ENCODE data around the gene POLR1E. TPM values are rescaled to one million over a fixed set of nuclear protein-coding genes. Genes with fewer than 3 reads are reported as not detected.

The POLR1E gene
- total RNA-seq, 1 experiment from 2014 or later: 60.9 TPM

DNA sequence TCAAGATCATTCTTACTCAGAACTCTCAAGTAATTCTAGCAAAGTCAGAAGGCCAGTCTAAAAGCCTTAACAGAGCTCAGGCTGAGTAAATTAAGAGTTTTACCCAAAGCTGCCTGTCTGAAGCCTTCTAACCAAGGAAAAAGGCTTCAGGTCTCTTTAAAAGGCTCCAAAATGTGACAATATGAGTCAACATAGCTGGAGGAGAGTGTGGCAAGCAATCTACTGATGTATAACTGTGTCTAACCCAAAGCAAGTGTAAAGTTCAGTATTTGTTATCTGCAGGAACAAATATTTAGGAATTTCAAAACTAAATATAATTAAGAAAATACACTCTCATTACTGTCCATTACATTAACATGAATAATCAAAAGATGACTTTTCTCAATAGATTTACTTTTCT lies 31.5 kb upstream of the POLR1E start:
- no peak overlapping the region for H3K27ac ChIP-seq (ENCODE audit: low read depth, low read length)

More for the DNA sequence above, 31.5 kb upstream of the POLR1E start:
- Histone ChIP-seq H3K9ac (ENCODE audit: low read length) (no peak overlapping the region), H3K27me3 (ENCODE audit: insufficient read depth, low read length) (no peaks in the 10 kb centered on the region), H3K4me1 (ENCODE audit: control insufficient read depth in 1 of 2, insufficient read depth in 2 of 2, low read length in 2 of 2) (peaks cover 11 to 42% of the 10 kb centered on the region in 2 experiments), H4K20me1 (ENCODE audit: insufficient read depth) (peaks cover 34% of the 10 kb centered on the region), H3K9me3 (ENCODE audit: control insufficient read depth in 1 of 2, insufficient read depth in 1 of 2, low read depth in 1 of 2, low read length in 2 of 2) (no peaks in the 10 kb centered on the region), H3K9me2 (ENCODE audit: insufficient read depth) (no peaks in the 10 kb centered on the region), H3K4me3 (replicated peaks in 1 of 2; ENCODE audit: low read depth in 1 of 2, low read length in 2 of 2) (no peak overlapping the region), H2AFZ (ENCODE audit: low read depth, low read length, poor library complexity, severe bottlenecking) (no peak overlapping the region), H3K36me3 (ENCODE audit: control insufficient read depth in 1 of 2, insufficient read depth in 2 of 2, low read length in 2 of 2) (peaks cover 0 to 14% of the 10 kb centered on the region in 2 experiments; a peak in 1 of 4 replicates), H3K4me2 (ENCODE audit: low read length) (no peak overlapping the region), H3K79me2 (ENCODE audit: insufficient read depth, low read length) (peaks cover 100% of the 10 kb centered on the region)
- POLR2A ChIA-PET: interaction anchor here (1.9 kb wide), 1 partner anchor 11 kb away, joined by 5 read pairs; the partner anchor contains the start of gene ZBTB5
- TF ChIP-seq, protein P1, sequence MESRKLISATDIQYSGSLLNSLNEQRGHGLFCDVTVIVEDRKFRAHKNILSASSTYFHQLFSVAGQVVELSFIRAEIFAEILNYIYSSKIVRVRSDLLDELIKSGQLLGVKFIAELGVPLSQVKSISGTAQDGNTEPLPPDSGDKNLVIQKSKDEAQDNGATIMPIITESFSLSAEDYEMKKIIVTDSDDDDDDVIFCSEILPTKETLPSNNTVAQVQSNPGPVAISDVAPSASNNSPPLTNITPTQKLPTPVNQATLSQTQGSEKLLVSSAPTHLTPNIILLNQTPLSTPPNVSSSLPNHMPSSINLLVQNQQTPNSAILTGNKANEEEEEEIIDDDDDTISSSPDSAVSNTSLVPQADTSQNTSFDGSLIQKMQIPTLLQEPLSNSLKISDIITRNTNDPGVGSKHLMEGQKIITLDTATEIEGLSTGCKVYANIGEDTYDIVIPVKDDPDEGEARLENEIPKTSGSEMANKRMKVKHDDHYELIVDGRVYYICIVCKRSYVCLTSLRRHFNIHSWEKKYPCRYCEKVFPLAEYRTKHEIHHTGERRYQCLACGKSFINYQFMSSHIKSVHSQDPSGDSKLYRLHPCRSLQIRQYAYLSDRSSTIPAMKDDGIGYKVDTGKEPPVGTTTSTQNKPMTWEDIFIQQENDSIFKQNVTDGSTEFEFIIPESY (IDR thresholded peaks at IDR 0.05; ENCODE audit: extremely low read depth, insufficient replicate concordance, low read length): no peak
- TF ChIP-seq, protein P2, sequence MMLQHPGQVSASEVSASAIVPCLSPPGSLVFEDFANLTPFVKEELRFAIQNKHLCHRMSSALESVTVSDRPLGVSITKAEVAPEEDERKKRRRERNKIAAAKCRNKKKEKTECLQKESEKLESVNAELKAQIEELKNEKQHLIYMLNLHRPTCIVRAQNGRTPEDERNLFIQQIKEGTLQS (IDR thresholded peaks at IDR 0.05): no peak
- no peak for TF ChIP-seq TCF7L2 (IDR thresholded peaks at IDR 0.05; ENCODE audit: borderline replicate concordance, extremely low read depth, insufficient read depth, insufficient read length)
- no peak for TF ChIP-seq ELF1 (IDR thresholded peaks at IDR 0.05; ENCODE audit: borderline replicate concordance, low read depth)
- no peak for TF ChIP-seq SRF (IDR thresholded peaks at IDR 0.05; ENCODE audit: low read depth)
- no peak for TF ChIP-seq POLR2AphosphoS5 (IDR thresholded peaks at IDR 0.05; ENCODE audit: low read depth, low read length)
- RAD21 ChIA-PET (ENCODE audit: low non-redundant PET in 1 of 2, low total read pairs in 2 of 2, uncharacterized antibody in 2 of 2, unreplicated experiment in 2 of 2): no interaction called here
- CTCF ChIA-PET: no interaction called here
- ATAC-seq: no peak
- BruUV-seq (replicated peaks): no TSS peak
- no peak for DNase-seq (ENCODE audit: low read depth, low spot score)
- intact Hi-C loops (cut with micrococcal nuclease): no loop called here
